Uterine smooth muscle cell (primary cell): ENCODE data around the gene CDHR5. TPM values are rescaled to one million over a fixed set of nuclear protein-coding genes. Genes with fewer than 3 reads are reported as not detected.

Source experiments
- total RNA-seq: library from RNA; depleted of rRNA; stranded (reverse); fragments of >200 nt; gene quantifications from 2 replicates; pipeline ENCODE4 v1.2.3, GENCODE V29; 2014

CDHR5 gene
- not detected in 2 replicates for total RNA-seq

GRCh38 chr11:624705-625635 lies at the start of gene CDHR5:
CDHR5 (minus strand) TSS chr11:624955; CDS start chr11:624902, 53 bp downstream.

DNA sequence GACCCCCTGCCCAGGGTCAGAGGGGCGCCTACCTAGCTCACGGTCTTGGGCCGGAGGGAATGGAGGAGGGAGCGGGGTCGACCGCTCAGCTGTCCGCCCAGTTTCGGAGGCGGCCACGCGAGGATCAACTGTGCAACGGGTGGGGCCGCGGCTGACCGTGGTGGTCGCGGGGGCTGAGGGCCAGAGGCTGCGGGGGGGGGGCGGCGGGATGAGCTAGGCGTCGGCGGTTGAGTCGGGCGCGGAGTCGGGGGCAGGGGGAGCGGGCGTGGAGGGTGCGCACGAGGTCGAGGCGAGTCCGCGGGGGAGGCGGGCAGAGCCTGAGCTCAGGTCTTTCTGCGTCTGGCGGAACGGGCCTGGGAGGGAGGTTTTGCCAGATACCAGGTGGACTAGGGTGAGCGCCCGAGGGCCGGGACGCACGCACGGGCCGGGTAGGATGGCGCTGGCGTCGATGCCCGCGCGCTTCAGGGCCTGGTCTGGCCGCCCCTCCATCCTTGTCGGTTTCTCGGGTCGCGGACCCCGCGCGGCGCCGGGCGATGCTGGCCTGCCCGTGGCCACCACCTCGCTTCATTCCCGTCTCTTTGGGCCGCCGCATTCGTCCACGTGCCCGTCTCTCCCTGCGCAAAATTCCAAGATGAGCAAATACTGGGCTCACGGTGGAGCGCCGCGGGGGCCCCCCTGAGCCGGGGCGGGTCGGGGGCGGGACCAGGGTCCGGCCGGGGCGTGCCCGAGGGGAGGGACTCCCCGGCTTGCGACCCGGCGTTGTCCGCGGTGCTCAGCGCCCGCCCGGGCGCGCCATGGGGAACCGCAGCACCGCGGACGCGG lies 12.0 kb upstream of the CDHR5 start, which contains the start of gene DRD4:
Gene DRD4 (plus strand): TSS at position 759 of the 822 bp plus-strand sequence. CDS start 36 bp downstream, at position 795.

GRCh38 chr11:626475-627307 lies 1.9 kb upstream of the CDHR5 start, which contains the start of gene SCT:
SCT (minus strand) TSS chr11:627181; CDS start chr11:627143, 38 bp downstream.

GRCh38 chr11:615504-616319 lies 9.0 kb downstream of the CDHR5 start, which contains the start of gene IRF7:
IRF7 (minus strand) TSS chr11:615950; CDS start chr11:615364, 586 bp downstream.

GRCh38 chr11:575996-576768 lies 48.6 kb downstream of the CDHR5 start, which contains the start of gene PHRF1:
PHRF1 (plus strand) TSS chr11:576470; CDS start chr11:581513, 5,043 bp downstream.

Other genes starting within 250 kb of the CDHR5 start
- gene PKP3, start 230.7 kb downstream of the CDHR5 start, total RNA-seq, result 0.66 and 0.87 TPM in 2 replicates
- gene SIGIRR, start 210.0 kb downstream of the CDHR5 start, total RNA-seq, result 6.0 and 8.2 TPM in 2 replicates
- gene ANO9, start 182.9 kb downstream of the CDHR5 start, total RNA-seq, result not detected in 2 replicates
- gene PTDSS2, start 174.7 kb downstream of the CDHR5 start, total RNA-seq, result 46.3 and 58.1 TPM in 2 replicates
- gene RNH1, start 117.7 kb downstream of the CDHR5 start, total RNA-seq, result 402 and 468 TPM in 2 replicates
- 51.5 and 91.3 TPM in 2 replicates for gene HRAS, start 89.4 kb downstream of the CDHR5 start, total RNA-seq
- gene LRRC56, start 87.4 kb downstream of the CDHR5 start, total RNA-seq, result 0.62 and 0.77 TPM in 2 replicates
- gene LMNTD2, start 64.2 kb downstream of the CDHR5 start, total RNA-seq, result 0.11 and 0.62 TPM in 2 replicates
- 4.3 and 6.7 TPM in 2 replicates for gene RASSF7, start 64.0 kb downstream of the CDHR5 start, total RNA-seq
- 33.1 and 38.7 TPM in 2 replicates for gene PHRF1, start 48.5 kb downstream of the CDHR5 start, total RNA-seq
- 4.5 and 7.4 TPM in 2 replicates for gene IRF7, start 9.0 kb downstream of the CDHR5 start, total RNA-seq
- not detected in 2 replicates for gene SCT, start 2.2 kb upstream of the CDHR5 start, total RNA-seq
- gene DRD4, start 12.3 kb upstream of the CDHR5 start, total RNA-seq, result 0.11 TPM in 1 of 2 replicates, not detected in the other
- 19.9 and 31.0 TPM in 2 replicates for gene DEAF1, start 70.3 kb upstream of the CDHR5 start, total RNA-seq
- gene TMEM80, start 70.9 kb upstream of the CDHR5 start, total RNA-seq, result 9.9 and 10.5 TPM in 2 replicates
- 28.1 and 39.4 TPM in 2 replicates for gene EPS8L2, start 81.3 kb upstream of the CDHR5 start, total RNA-seq
- 117 and 152 TPM in 2 replicates for gene TALDO1, start 122.5 kb upstream of the CDHR5 start, total RNA-seq
- gene GATD1, start 152.5 kb upstream of the CDHR5 start, total RNA-seq, result 28.3 and 31.2 TPM in 2 replicates
- gene CEND1, start 165.1 kb upstream of the CDHR5 start, total RNA-seq, result 1.00 TPM in 2 replicates
- gene SLC25A22, start 173.3 kb upstream of the CDHR5 start, total RNA-seq, result 14.0 and 23.4 TPM in 2 replicates
- gene PIDD1, start 180.3 kb upstream of the CDHR5 start, total RNA-seq, result 11.0 and 11.4 TPM in 2 replicates
- 143 and 152 TPM in 2 replicates for gene RPLP2, start 185.0 kb upstream of the CDHR5 start, total RNA-seq
- gene PNPLA2, start 194.0 kb upstream of the CDHR5 start, total RNA-seq, result 19.1 and 24.9 TPM in 2 replicates
- gene CRACR2B, start 203.0 kb upstream of the CDHR5 start, total RNA-seq, result 1.00 and 1.9 TPM in 2 replicates
- gene CD151, start 208.0 kb upstream of the CDHR5 start, total RNA-seq, result 655 and 749 TPM in 2 replicates
- gene POLR2L, start 217.6 kb upstream of the CDHR5 start, total RNA-seq, result 54.9 and 64.4 TPM in 2 replicates
- gene TSPAN4, start 217.9 kb upstream of the CDHR5 start, total RNA-seq, result 133 and 160 TPM in 2 replicates